ENCODE data around the gene SHC4.

SHC4 gene

DNA sequence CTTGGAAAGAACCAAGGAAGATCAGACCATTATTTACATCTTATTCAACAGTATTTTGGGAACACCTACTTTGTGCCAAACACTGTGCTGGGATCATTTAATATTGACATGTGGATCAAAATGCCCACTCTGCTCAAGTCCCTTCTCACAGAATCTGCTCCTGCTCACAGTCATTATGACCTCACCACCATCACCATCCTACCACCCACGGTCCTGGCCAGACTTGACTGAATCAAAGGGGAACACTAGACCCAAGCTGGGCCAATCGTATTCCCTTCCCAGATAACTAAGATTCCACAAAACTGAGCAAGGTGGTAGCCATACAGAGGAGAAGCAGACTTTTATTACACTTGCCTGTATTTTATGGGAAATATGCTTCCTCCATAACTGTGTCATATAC lies 149.4 kb downstream of the SHC4 start:
- TF ChIP-seq, protein P1, sequence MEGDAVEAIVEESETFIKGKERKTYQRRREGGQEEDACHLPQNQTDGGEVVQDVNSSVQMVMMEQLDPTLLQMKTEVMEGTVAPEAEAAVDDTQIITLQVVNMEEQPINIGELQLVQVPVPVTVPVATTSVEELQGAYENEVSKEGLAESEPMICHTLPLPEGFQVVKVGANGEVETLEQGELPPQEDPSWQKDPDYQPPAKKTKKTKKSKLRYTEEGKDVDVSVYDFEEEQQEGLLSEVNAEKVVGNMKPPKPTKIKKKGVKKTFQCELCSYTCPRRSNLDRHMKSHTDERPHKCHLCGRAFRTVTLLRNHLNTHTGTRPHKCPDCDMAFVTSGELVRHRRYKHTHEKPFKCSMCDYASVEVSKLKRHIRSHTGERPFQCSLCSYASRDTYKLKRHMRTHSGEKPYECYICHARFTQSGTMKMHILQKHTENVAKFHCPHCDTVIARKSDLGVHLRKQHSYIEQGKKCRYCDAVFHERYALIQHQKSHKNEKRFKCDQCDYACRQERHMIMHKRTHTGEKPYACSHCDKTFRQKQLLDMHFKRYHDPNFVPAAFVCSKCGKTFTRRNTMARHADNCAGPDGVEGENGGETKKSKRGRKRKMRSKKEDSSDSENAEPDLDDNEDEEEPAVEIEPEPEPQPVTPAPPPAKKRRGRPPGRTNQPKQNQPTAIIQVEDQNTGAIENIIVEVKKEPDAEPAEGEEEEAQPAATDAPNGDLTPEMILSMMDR (conservative IDR thresholded peaks at IDR 0.05; ENCODE audit: low read depth, low read length) = no peak
- no peaks in the 10 kb centered on the region for H3K36me3 ChIP-seq (ENCODE audit: insufficient read depth)
- H3K4me2 ChIP-seq = no peak overlapping the region
- no peak overlapping the region for H2AFZ ChIP-seq (ENCODE audit: low read depth)
- peaks cover 16% of the 10 kb centered on the region for H3K4me1 ChIP-seq (ENCODE audit: low read depth, poor library complexity, severe bottlenecking)
- no peak overlapping the region for H3K4me3 ChIP-seq (IDR thresholded peaks at IDR 0.05; ENCODE audit: insufficient read depth, low read depth, low read length)
- no peak overlapping the region for H3K27ac ChIP-seq
- H3K27me3 ChIP-seq (ENCODE audit: insufficient read depth, low read depth) = no peaks in the 10 kb centered on the region
- H4K20me1 ChIP-seq (ENCODE audit: insufficient read depth) = no peaks in the 10 kb centered on the region
- peaks cover 14% of the 10 kb centered on the region; the same call in 1 of the 2 replicates for H3K79me2 ChIP-seq (ENCODE audit: insufficient read depth, low read depth)
- H3K9ac ChIP-seq = no peak overlapping the region

DNA sequence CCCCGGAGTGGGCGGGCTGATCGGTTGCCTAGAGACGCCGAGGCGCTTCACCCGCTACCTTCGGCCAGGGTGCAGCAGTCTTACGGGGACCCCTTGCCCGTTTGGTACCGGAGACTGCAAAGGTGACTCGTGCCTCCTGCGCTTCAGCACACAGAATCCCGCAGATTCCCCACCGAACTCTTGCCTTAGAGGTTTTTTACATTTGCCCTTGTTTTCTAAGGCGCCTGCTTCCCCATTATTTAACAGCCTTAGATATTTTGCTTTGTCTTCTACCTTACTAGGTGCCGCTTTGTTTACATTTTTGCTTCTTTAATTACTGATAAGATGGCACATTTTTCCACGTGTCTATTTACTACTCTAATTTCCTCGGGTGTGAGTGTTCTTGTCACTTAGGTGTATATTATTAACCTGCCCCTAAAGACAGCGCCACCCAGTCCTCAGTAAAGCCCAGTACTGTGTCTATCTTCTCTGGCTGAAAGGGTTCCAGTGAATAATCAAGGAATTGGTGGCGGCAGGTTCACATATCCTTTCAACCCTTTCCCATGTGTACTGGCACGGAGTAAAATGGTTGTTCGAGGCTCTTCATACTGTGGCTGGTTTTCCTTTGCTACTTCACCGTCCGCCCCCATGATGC lies 152.3 kb downstream of the SHC4 start:
- H3K4me3 ChIP-seq (IDR thresholded peaks at IDR 0.05; ENCODE audit: insufficient read depth, low read depth, low read length) = no peak overlapping the region
- peaks cover 41% of the 10 kb centered on the region; the same call in 1 of the 2 replicates for H3K79me2 ChIP-seq (ENCODE audit: insufficient read depth, low read depth)
- H3K9ac ChIP-seq = no peak overlapping the region; the same call in 1 of the 2 replicates
- no peaks in the 10 kb centered on the region for H3K27me3 ChIP-seq (ENCODE audit: insufficient read depth, low read depth)
- TF ChIP-seq, protein P1 (conservative IDR thresholded peaks at IDR 0.05; ENCODE audit: low read depth, low read length) = peak; percentile 33; the same call in 1 of the 2 replicates
- H3K4me1 ChIP-seq (ENCODE audit: low read depth, poor library complexity, severe bottlenecking) = peaks cover 29% of the 10 kb centered on the region
- no peaks in the 10 kb centered on the region for H3K36me3 ChIP-seq (ENCODE audit: insufficient read depth)
- H4K20me1 ChIP-seq (ENCODE audit: insufficient read depth) = no peaks in the 10 kb centered on the region
- no peak overlapping the region for H3K27ac ChIP-seq
- peak overlapping the region; percentile 72 for H3K4me2 ChIP-seq
- peak overlapping the region; percentile 85 for H2AFZ ChIP-seq (ENCODE audit: low read depth)

DNA sequence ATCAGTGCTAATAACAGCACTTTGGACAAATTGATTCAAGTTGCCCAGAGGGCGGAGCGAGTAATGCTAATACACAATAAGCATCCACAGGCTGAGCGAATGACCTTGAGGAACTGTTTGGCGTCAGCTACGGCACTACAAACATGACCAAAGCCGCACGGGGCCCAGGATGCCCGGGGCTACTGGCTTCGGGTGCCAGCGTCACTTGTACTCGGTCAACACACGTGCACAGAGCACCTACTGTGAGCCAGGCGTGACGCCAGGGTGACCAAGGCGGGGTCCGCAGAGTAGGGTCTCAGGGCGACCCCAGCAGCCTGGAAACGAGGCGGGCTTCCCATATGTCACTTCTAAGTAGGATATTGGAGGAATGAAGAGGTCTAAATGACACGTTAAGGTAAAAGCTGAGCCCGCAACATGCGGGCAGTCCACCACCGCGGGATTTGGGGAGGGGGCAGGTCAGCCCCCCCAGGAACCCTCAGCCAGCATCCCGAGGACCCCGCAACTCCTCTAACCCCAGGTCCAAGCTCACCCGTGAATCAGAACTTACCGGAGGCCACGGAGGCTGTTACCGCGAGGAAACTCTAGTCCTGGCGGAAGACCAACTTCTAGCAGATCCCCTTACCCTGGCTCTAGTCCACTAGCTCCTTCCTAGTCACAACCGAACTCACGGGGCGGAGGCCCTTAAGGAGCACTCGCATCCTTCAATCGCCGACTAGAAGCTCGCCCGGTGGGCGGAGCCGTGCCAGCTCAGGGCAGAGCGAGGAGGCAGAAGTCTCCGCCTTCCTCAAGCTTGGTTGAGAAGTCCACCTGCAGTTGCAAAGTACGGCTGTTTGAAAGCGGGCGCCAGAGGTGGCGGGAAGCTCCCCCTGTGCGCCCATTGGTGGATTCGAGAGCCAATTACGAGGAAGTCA lies 153.1 kb downstream of the SHC4 start, which contains the start of gene CEP152:
CEP152 (minus strand) TSS at position 656 of the 911 bp plus-strand sequence. CDS start 5,420 bp downstream, outside the sequence.
- no peaks in the 10 kb centered on the region for H3K36me3 ChIP-seq (ENCODE audit: insufficient read depth)

DNA sequence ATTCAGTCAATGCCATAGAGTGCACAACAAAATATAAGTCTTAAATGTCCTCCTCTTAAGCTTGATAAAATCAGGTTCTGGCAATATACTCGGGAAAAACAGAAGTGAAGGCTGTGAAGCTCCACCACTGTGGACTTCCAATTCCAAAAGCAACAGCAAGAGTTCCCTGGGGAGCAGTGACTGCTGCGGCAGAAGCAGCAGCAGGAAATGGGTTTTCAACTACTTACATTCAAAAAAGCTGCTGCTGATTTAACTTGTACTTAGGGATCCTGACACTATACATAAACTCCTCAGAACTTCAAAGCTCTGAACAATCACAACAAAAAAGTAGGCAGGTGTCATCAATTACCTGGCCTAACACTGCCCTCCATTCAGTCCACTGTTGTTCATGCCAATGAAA lies 157.6 kb downstream of the SHC4 start:
- no peak overlapping the region for H3K4me3 ChIP-seq (IDR thresholded peaks at IDR 0.05; ENCODE audit: insufficient read depth, low read depth, low read length)
- no peak overlapping the region for H3K27ac ChIP-seq
- no peak overlapping the region for H2AFZ ChIP-seq (ENCODE audit: low read depth)
- TF ChIP-seq, protein P1 (conservative IDR thresholded peaks at IDR 0.05; ENCODE audit: low read depth, low read length) = no peak
- H3K4me1 ChIP-seq (ENCODE audit: low read depth, poor library complexity, severe bottlenecking) = peaks cover 55% of the 10 kb centered on the region
- H3K27me3 ChIP-seq (ENCODE audit: insufficient read depth, low read depth) = no peaks in the 10 kb centered on the region
- H4K20me1 ChIP-seq (ENCODE audit: insufficient read depth) = peaks cover 5% of the 10 kb centered on the region; the same call in 1 of the 2 replicates
- H3K36me3 ChIP-seq (ENCODE audit: insufficient read depth) = no peaks in the 10 kb centered on the region
- no peak overlapping the region for H3K9ac ChIP-seq
- H3K4me2 ChIP-seq = no peak overlapping the region
- H3K79me2 ChIP-seq (ENCODE audit: insufficient read depth, low read depth) = peaks cover 67% of the 10 kb centered on the region

More for the DNA sequence above, 153.1 kb downstream of the SHC4 start, which contains the start of gene CEP152:
- H3K4me3 ChIP-seq (IDR thresholded peaks at IDR 0.05; ENCODE audit: insufficient read depth, low read depth, low read length) = peak within 1 kb of the TSS; percentile 67
- H3K4me1 ChIP-seq (ENCODE audit: low read depth, poor library complexity, severe bottlenecking) = peaks cover 29% of the 10 kb centered on the region
- peak within 1 kb of the TSS; percentile 74 for H3K27ac ChIP-seq
- peak within 1 kb of the TSS; percentile 82 for H3K4me2 ChIP-seq
- TF ChIP-seq, protein P1 (conservative IDR thresholded peaks at IDR 0.05; ENCODE audit: low read depth, low read length) = no peak
- H3K9ac ChIP-seq = peak within 1 kb of the TSS; percentile 93
- H2AFZ ChIP-seq (ENCODE audit: low read depth) = peak within 1 kb of the TSS; percentile 91
- no peaks in the 10 kb centered on the region for H3K27me3 ChIP-seq (ENCODE audit: insufficient read depth, low read depth)
- peaks cover 42% of the 10 kb centered on the region; the same call in 1 of the 2 replicates for H3K79me2 ChIP-seq (ENCODE audit: insufficient read depth, low read depth)
- no peaks in the 10 kb centered on the region for H4K20me1 ChIP-seq (ENCODE audit: insufficient read depth)
